Cardiac fibroblast (primary cell): ENCODE results near the gene ASTN2.
"Not testable (repeated sequence)": the region's sequence is repeated elsewhere in the genome, so short reads cannot be mapped to it uniquely, and the experiment has no call there.

ENCODE experiments used
- DNase-seq, 2 donors: peaks; one replicate each; pipeline versions ENCODE4 v3.0.0 to v3.0.0-alpha.2; 2010; ENCODE audit warnings: low read depth in 2 of 2
- H3K4me3 ChIP-seq, 2 donors: replicated peaks in 1 of 2; 1 replicate in 1 of 2; 2 replicates in 1 of 2; pipeline ENCODE4 v1.5.1; 2011; ENCODE audit warnings: low read depth in 2 of 2, low read length in 2 of 2, mild to moderate bottlenecking in 2 of 2, moderate library complexity in 1 of 2
- CTCF ChIP-seq: IDR thresholded peaks from one replicate; pipeline ENCODE4 v1.5.1; 2011; ENCODE audit warnings: low read depth, mild to moderate bottlenecking, low read length, inconsistent platforms

The ASTN2 gene

GRCh38 chr9:116694785-116695291 lies 720.0 kb downstream of the ASTN2 start:
- H3K4me3 ChIP-seq: no peak overlapping the region
- TF ChIP-seq CTCF: no peak
- DNase-seq: no peak

- H3K4me3 ChIP-seq: no peak overlapping the region
- TF ChIP-seq CTCF: no peak
- DNase-seq: peak; percentile 12 to 70
Observed at GRCh38 chr9:116693233-116693731, 721.6 kb downstream of the ASTN2 start.

GRCh38 chr9:116692616-116693015 lies 722.2 kb downstream of the ASTN2 start:
- no peak for DNase-seq
- H3K4me3 ChIP-seq: no peak overlapping the region
- no peak for TF ChIP-seq CTCF

- H3K4me3 ChIP-seq: no peak overlapping the region
- DNase-seq: no peak
- no peak for TF ChIP-seq CTCF
Observed at GRCh38 chr9:116691607-116692006, 723.2 kb downstream of the ASTN2 start.

- not testable (repeated sequence) for H3K4me3 ChIP-seq, DNase-seq
Observed at GRCh38 chr9:116690805-116691204, 724.1 kb downstream of the ASTN2 start.

GRCh38 chr9:116689486-116690032 lies 725.3 kb downstream of the ASTN2 start:
- DNase-seq: no peak
- TF ChIP-seq CTCF: no peak
- H3K4me3 ChIP-seq: no peak overlapping the region

GRCh38 chr9:116688806-116689485 lies 725.9 kb downstream of the ASTN2 start:
- no peak for TF ChIP-seq CTCF
- DNase-seq: peak in 1 of 2 donors; percentile 14
- no peak overlapping the region for H3K4me3 ChIP-seq
